Vagina (tissue), 2 donors: Measurements from ENCODE around the gene CPSF4L. TPM values are rescaled to one million over a fixed set of nuclear protein-coding genes. Genes with fewer than 3 reads are reported as not detected.

Experiments
- DNase-seq, 2 donors: peaks; one replicate each; pipeline ENCODE4 v3.0.0-alpha.2; 2017; ENCODE audit errors: extremely low spot score in 2 of 2
- H3K27ac ChIP-seq: fragments of 200-600 bp; sonication (generic); one replicate; pipeline ENCODE4 v1.5.1; 2019
- H3K27me3 ChIP-seq: fragments of 200-600 bp; sonication (generic); one replicate; pipeline ENCODE4 v1.5.1; 2019
- H3K36me3 ChIP-seq, 2 donors: fragments of 200-600 bp; sonication (generic); one replicate each; pipeline ENCODE4 v1.5.1; 2017 to 2019
- H3K4me1 ChIP-seq: fragments of 200-600 bp; sonication (generic); one replicate; pipeline ENCODE4 v1.5.1; 2019
- H3K4me3 ChIP-seq, 2 donors: fragments of 200-600 bp; sonication (generic); 1 replicate in 1 of 2; 2 replicates in 1 of 2; pipeline ENCODE4 v1.5.1; 2016 to 2019
- H3K9me3 ChIP-seq: fragments of 200-600 bp; sonication (generic); one replicate; pipeline ENCODE4 v1.5.1; 2019
- CTCF ChIP-seq, 3 experiments: fragments of 450-650 bp in 2 of 3; fragments of 200-600 bp in 1 of 3; sonication (generic) in 1 of 3; IDR thresholded peaks; one replicate each; pipeline ENCODE4 v1.5.1; 2017 to 2019; ENCODE audit warnings: antibody characterized with exemption in 3 of 3, mild to moderate bottlenecking in 2 of 3, moderate library complexity in 2 of 3
- POLR2A ChIP-seq, 2 donors: fragments of 450-650 bp; IDR thresholded peaks; one replicate each; pipeline ENCODE4 v1.6.1; 2017; ENCODE audit warnings: antibody characterized with exemption in 2 of 2, mild to moderate bottlenecking in 2 of 2, moderate library complexity in 2 of 2
- POLR2AphosphoS5 ChIP-seq, 2 donors: sonication (generic); formaldehyde crosslinking; IDR thresholded peaks; one replicate each; pipeline ENCODE4 v1.9.0; 2017; ENCODE audit warnings: antibody characterized with exemption in 2 of 2, mild to moderate bottlenecking in 2 of 2, low read depth in 1 of 2; ENCODE audit not compliant: insufficient read depth in 1 of 2
- intact Hi-C: fragments of 100-400 bp; cut with DNase I; formaldehyde crosslinking; loops from one replicate; pipeline ENCODE4 v1.15.1; 2023
- total RNA-seq: library from RNA; depleted of rRNA; stranded (reverse); fragments of >200 nt; gene quantifications from one replicate; pipeline ENCODE4 v1.2.3, GENCODE V29; 2016

Gene CPSF4L
- total RNA-seq, 1 donor from 2014 or later: not detected

DNA sequence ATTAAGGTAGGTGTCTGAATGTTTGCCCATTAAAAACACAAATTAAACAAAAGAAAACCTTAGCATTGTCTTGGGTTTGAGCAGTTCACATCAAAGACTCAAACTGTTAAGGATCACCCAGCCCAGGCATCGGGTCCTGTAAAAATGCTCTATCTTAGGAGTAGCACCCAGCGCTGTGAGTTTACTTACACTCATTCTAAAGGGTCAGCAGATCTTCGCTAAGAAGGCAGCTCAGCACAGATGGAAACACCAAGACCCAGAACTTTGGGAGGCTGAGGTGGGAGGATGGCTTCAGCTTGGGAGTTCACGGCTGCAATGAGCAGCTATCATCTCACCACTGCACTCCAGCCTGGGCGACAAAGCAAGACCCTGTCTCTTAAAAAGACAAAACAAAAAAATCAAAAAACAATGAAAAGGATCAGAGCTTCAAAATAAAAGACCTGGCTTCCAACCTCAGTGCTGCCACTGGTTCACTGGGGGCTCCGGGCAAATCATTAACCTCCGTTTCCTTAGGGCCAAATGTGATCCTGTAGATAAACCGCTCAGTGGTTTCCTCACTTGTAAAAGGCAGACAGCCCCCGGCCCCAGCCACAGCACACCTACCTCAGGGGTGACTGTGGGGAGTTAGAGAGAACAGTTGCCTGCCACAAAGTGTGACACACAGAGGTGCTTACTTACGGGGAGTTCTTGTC lies 57.7 kb downstream of the CPSF4L start:
- H3K27ac ChIP-seq: no peak overlapping the region

GRCh38 chr17:73203135-73203787 lies 58.4 kb downstream of the CPSF4L start:
- no peak for DNase-seq

More for the DNA sequence above, 57.7 kb downstream of the CPSF4L start:
- Histone ChIP-seq H3K27me3 (no peaks in the 10 kb centered on the region), H3K9me3 (no peaks in the 10 kb centered on the region), H3K36me3 (peaks cover 3 to 81% of the 10 kb centered on the region in 2 donors), H3K4me3 (no peak overlapping the region), H3K4me1 (no peaks in the 10 kb centered on the region)
- intact Hi-C loops: no loop called here
- TF ChIP-seq POLR2AphosphoS5 (IDR thresholded peaks at IDR 0.05; ENCODE audit: insufficient read depth in 1 of 2, low read depth in 1 of 2): no peak
- TF ChIP-seq POLR2A (IDR thresholded peaks at IDR 0.05): no peak
- no peak for TF ChIP-seq CTCF (IDR thresholded peaks at IDR 0.05)
- no peak for DNase-seq

GRCh38 chr17:73201215-73202069 lies 60.2 kb downstream of the CPSF4L start:
- Histone ChIP-seq H3K27me3 (no peaks in the 10 kb centered on the region), H3K4me1 (no peaks in the 10 kb centered on the region), H3K36me3 (peaks cover 0 to 81% of the 10 kb centered on the region in 2 donors), H3K27ac (no peak overlapping the region), H3K9me3 (no peaks in the 10 kb centered on the region), H3K4me3 (no peak overlapping the region)
- intact Hi-C loops: no loop called here
- DNase-seq: no peak
- TF ChIP-seq POLR2A (IDR thresholded peaks at IDR 0.05) (no peak), CTCF (IDR thresholded peaks at IDR 0.05) (no peak), POLR2AphosphoS5 (IDR thresholded peaks at IDR 0.05; ENCODE audit: insufficient read depth in 1 of 2, low read depth in 1 of 2) (no peak)

More at GRCh38 chr17:73203135-73203787, 58.4 kb downstream of the CPSF4L start:
- H3K27ac ChIP-seq: no peak overlapping the region
- no peaks in the 10 kb centered on the region for H3K9me3 ChIP-seq
- intact Hi-C loops: no loop called here
- TF ChIP-seq POLR2A (IDR thresholded peaks at IDR 0.05) (no peak), POLR2AphosphoS5 (IDR thresholded peaks at IDR 0.05; ENCODE audit: insufficient read depth in 1 of 2, low read depth in 1 of 2) (no peak), CTCF (IDR thresholded peaks at IDR 0.05) (no peak)
- no peaks in the 10 kb centered on the region for H3K27me3 ChIP-seq
- no peak overlapping the region for H3K4me3 ChIP-seq
- no peaks in the 10 kb centered on the region for H3K4me1 ChIP-seq
- peaks cover 3 to 81% of the 10 kb centered on the region in 2 donors for H3K36me3 ChIP-seq

DNA sequence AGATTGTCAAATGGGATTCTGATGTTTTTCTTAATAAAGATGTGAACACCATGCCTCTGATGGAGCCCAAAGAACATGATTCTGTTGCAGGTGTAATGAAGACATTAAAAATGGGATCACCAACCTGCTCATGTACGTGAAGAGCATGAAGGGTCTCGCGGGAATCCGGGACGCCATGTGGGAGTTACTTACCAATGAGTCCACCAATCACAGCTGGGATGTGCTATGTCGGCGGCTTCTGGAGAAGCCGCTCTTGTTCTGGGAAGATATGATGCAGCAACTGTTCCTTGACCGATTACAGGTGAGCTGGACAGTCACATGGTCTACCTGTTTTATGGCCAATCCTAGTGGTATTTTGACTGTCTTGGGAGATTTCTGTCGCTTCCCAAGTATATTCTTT lies 61.2 kb downstream of the CPSF4L start:
- Histone ChIP-seq H3K36me3 (peaks cover 0 to 73% of the 10 kb centered on the region in 2 donors), H3K4me1 (peaks cover under 1% of the 10 kb centered on the region), H3K27ac (no peak overlapping the region), H3K9me3 (no peaks in the 10 kb centered on the region), H3K27me3 (no peaks in the 10 kb centered on the region), H3K4me3 (no peak overlapping the region)
- no peak for DNase-seq
- intact Hi-C loops: no loop called here
- TF ChIP-seq POLR2AphosphoS5 (IDR thresholded peaks at IDR 0.05; ENCODE audit: insufficient read depth in 1 of 2, low read depth in 1 of 2) (no peak), POLR2A (IDR thresholded peaks at IDR 0.05) (no peak), CTCF (IDR thresholded peaks at IDR 0.05) (no peak)
